Measurements from ENCODE around the gene ZNF512B. TPM values are rescaled to one million over a fixed set of nuclear protein-coding genes. Genes with fewer than 3 reads are reported as not detected.
"Not testable (repeated sequence)": the region's sequence is repeated elsewhere in the genome, so short reads cannot be mapped to it uniquely, and the experiment has no call there.

The ZNF512B gene
- total RNA-seq, 1 donor, result 24.8 TPM

GRCh38 chr20:63937596-63937995 lies 32.1 kb downstream of the ZNF512B start:
- no peak for DNase-seq (ENCODE audit: low read depth in 2 of 3, low spot score in 2 of 3)

GRCh38 chr20:63935447-63935846 lies 34.3 kb downstream of the ZNF512B start:
- DNase-seq (ENCODE audit: low read depth in 2 of 3, low spot score in 2 of 3), result no peak

GRCh38 chr20:63934271-63935068 lies 35.3 kb downstream of the ZNF512B start:
- peak in 1 of 3 donors; percentile 12 for DNase-seq (ENCODE audit: low read depth in 2 of 3, low spot score in 2 of 3)

- DNase-seq (ENCODE audit: low read depth in 2 of 3, low spot score in 2 of 3), result no peak
Observed at GRCh38 chr20:63933646-63934045, 36.1 kb downstream of the ZNF512B start.

- no peak for DNase-seq (ENCODE audit: low read depth in 2 of 3, low spot score in 2 of 3)
Observed at GRCh38 chr20:63932606-63933160, 37.0 kb downstream of the ZNF512B start.

- DNase-seq (ENCODE audit: low read depth in 2 of 3, low spot score in 2 of 3), result no peak
Observed at GRCh38 chr20:63931735-63932134, 38.0 kb downstream of the ZNF512B start.

GRCh38 chr20:63930971-63931553 lies 38.7 kb downstream of the ZNF512B start:
- DNase-seq (ENCODE audit: low read depth in 2 of 3, low spot score in 2 of 3), result no peak

GRCh38 chr20:63929473-63929883 lies 40.3 kb downstream of the ZNF512B start:
- DNase-seq (ENCODE audit: low read depth in 2 of 3, low spot score in 2 of 3), result not testable (repeated sequence)

- DNase-seq (ENCODE audit: low read depth in 2 of 3, low spot score in 2 of 3), result no peak
Observed at GRCh38 chr20:63929071-63929470, 40.7 kb downstream of the ZNF512B start.

GRCh38 chr20:63926298-63926697 lies 43.4 kb downstream of the ZNF512B start:
- DNase-seq (ENCODE audit: low read depth in 2 of 3, low spot score in 2 of 3), result no peak

GRCh38 chr20:63924241-63924640 lies 45.5 kb downstream of the ZNF512B start:
- no peak for DNase-seq (ENCODE audit: low read depth in 2 of 3, low spot score in 2 of 3)

- no peak for DNase-seq (ENCODE audit: low read depth in 2 of 3, low spot score in 2 of 3)
Observed at GRCh38 chr20:63923651-63924050, 46.1 kb downstream of the ZNF512B start.

- no peak for DNase-seq (ENCODE audit: low read depth in 2 of 3, low spot score in 2 of 3)
Observed at GRCh38 chr20:63920226-63920625, 49.5 kb downstream of the ZNF512B start.

- DNase-seq (ENCODE audit: low read depth in 2 of 3, low spot score in 2 of 3), result no peak
Observed at GRCh38 chr20:63919130-63919529, 50.6 kb downstream of the ZNF512B start.

GRCh38 chr20:63917811-63918210 lies 51.9 kb downstream of the ZNF512B start:
- no peak for DNase-seq (ENCODE audit: low read depth in 2 of 3, low spot score in 2 of 3)

- DNase-seq (ENCODE audit: low read depth in 2 of 3, low spot score in 2 of 3), result not testable (repeated sequence)
Observed at GRCh38 chr20:63916371-63916939, 53.3 kb downstream of the ZNF512B start.

- DNase-seq (ENCODE audit: low read depth in 2 of 3, low spot score in 2 of 3), result no peak
Observed at GRCh38 chr20:63915471-63915870, 54.3 kb downstream of the ZNF512B start.

GRCh38 chr20:63913768-63914167 lies 56.0 kb downstream of the ZNF512B start:
- DNase-seq (ENCODE audit: low read depth in 2 of 3, low spot score in 2 of 3), result no peak

GRCh38 chr20:63911176-63911575 lies 58.6 kb downstream of the ZNF512B start:
- no peak for DNase-seq (ENCODE audit: low read depth in 2 of 3, low spot score in 2 of 3)

- no peak for DNase-seq (ENCODE audit: low read depth in 2 of 3, low spot score in 2 of 3)
Observed at GRCh38 chr20:63908008-63908682, 61.6 kb downstream of the ZNF512B start.

All from hematopoietic multipotent progenitor cell (in vitro differentiated cells).